Measurements from ENCODE around the gene HERPUD1.

Gene HERPUD1

GRCh38 chr16:56945847-56946527 is 14.0 kb downstream of the HERPUD1 start:
- no peak for DNase-seq (ENCODE audit: extremely low spot score)
- no peak for TF ChIP-seq SP1 (IDR thresholded peaks at IDR 0.05)
- no peak for TF ChIP-seq FOXK2 (IDR thresholded peaks at IDR 0.05)
- TF ChIP-seq CTBP1 (IDR thresholded peaks at IDR 0.05; ENCODE audit: borderline replicate concordance) = no peak
- TF ChIP-seq NFRKB (IDR thresholded peaks at IDR 0.05) = no peak
- no peak for TF ChIP-seq LEF1 (IDR thresholded peaks at IDR 0.05; ENCODE audit: borderline replicate concordance)
- no peak for TF ChIP-seq ELF4 (IDR thresholded peaks at IDR 0.05)
- TF ChIP-seq FOXM1 (IDR thresholded peaks at IDR 0.05; ENCODE audit: borderline replicate concordance) = no peak
- no peak for TF ChIP-seq L3MBTL2 (conservative IDR thresholded peaks at IDR 0.05)
- no peak for TF ChIP-seq TARDBP (IDR thresholded peaks at IDR 0.05)
- TF ChIP-seq, protein P1, sequence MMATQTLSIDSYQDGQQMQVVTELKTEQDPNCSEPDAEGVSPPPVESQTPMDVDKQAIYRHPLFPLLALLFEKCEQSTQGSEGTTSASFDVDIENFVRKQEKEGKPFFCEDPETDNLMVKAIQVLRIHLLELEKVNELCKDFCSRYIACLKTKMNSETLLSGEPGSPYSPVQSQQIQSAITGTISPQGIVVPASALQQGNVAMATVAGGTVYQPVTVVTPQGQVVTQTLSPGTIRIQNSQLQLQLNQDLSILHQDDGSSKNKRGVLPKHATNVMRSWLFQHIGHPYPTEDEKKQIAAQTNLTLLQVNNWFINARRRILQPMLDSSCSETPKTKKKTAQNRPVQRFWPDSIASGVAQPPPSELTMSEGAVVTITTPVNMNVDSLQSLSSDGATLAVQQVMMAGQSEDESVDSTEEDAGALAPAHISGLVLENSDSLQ (IDR thresholded peaks at IDR 0.05) = no peak
- TF ChIP-seq FOXA1 (IDR thresholded peaks at IDR 0.05) = no peak
- no peak for TF ChIP-seq ZNF384 (IDR thresholded peaks at IDR 0.05)
- TF ChIP-seq BHLHE40 (IDR thresholded peaks at IDR 0.05; ENCODE audit: borderline replicate concordance) = no peak
- no peak for TF ChIP-seq HDGF (IDR thresholded peaks at IDR 0.05; ENCODE audit: borderline replicate concordance)
- no peak for TF ChIP-seq SUZ12 (IDR thresholded peaks at IDR 0.05)
- no peak for TF ChIP-seq ARNT (IDR thresholded peaks at IDR 0.05)
- POLR2A ChIA-PET = interaction anchor here (1.1 kb wide), 1 partner anchor 15 kb away, joined by 5 read pairs; no protein-coding TSS in a partner anchor
- CTCF ChIA-PET = interaction anchor here (1.4 kb wide), 1 partner anchor 18 kb away, joined by 3 read pairs; no protein-coding TSS in a partner anchor

GRCh38 chr16:56946767-56947603 is 15.0 kb downstream of the HERPUD1 start:
- ChIA-PET CTCF (interaction anchor here (0.7 to 1.4 kb wide), 2 partner anchors 17 to 80 kb away, joined by 3 read pairs; no protein-coding TSS in a partner anchor), POLR2A (interaction anchor here (1.5 kb wide), 1 partner anchor 15 kb away, joined by 7 read pairs; the partner anchor contains the start of gene HERPUD1)
- TF ChIP-seq CTBP1 (IDR thresholded peaks at IDR 0.05; ENCODE audit: borderline replicate concordance) (no peak), ARNT (IDR thresholded peaks at IDR 0.05) (no peak), SP1 (IDR thresholded peaks at IDR 0.05) (no peak), FOXA1 (IDR thresholded peaks at IDR 0.05) (no peak), TARDBP (IDR thresholded peaks at IDR 0.05) (no peak), FOXM1 (IDR thresholded peaks at IDR 0.05; ENCODE audit: borderline replicate concordance) (no peak), LEF1 (IDR thresholded peaks at IDR 0.05; ENCODE audit: borderline replicate concordance) (no peak), ZNF384 (IDR thresholded peaks at IDR 0.05) (no peak), ELF4 (IDR thresholded peaks at IDR 0.05) (no peak), BHLHE40 (IDR thresholded peaks at IDR 0.05; ENCODE audit: borderline replicate concordance) (no peak), FOXK2 (IDR thresholded peaks at IDR 0.05) (no peak), HDGF (IDR thresholded peaks at IDR 0.05; ENCODE audit: borderline replicate concordance) (no peak), NFRKB (IDR thresholded peaks at IDR 0.05) (no peak)
- DNase-seq (ENCODE audit: extremely low spot score) = no peak

- POLR2A ChIA-PET = interaction anchor here (1.5 kb wide), 1 partner anchor 16 kb away, joined by 7 read pairs; the partner anchor contains the start of gene HERPUD1
- CTCF ChIA-PET = interaction anchor here (0.7 kb wide), 1 partner anchor 81 kb away, joined by 3 read pairs; no protein-coding TSS in a partner anchor
- TF ChIP-seq FOXA1 (IDR thresholded peaks at IDR 0.05) = no peak
- TF ChIP-seq ZNF384 (IDR thresholded peaks at IDR 0.05) = no peak
- no peak for TF ChIP-seq BHLHE40 (IDR thresholded peaks at IDR 0.05; ENCODE audit: borderline replicate concordance)
- no peak for TF ChIP-seq FOXM1 (IDR thresholded peaks at IDR 0.05; ENCODE audit: borderline replicate concordance)
- TF ChIP-seq, protein P1 (IDR thresholded peaks at IDR 0.05) = no peak
- no peak for TF ChIP-seq HDGF (IDR thresholded peaks at IDR 0.05; ENCODE audit: borderline replicate concordance)
- TF ChIP-seq FOXK2 (IDR thresholded peaks at IDR 0.05) = no peak
- no peak for DNase-seq (ENCODE audit: extremely low spot score)
Observed at GRCh38 chr16:56947604-56947995, 15.7 kb downstream of the HERPUD1 start.

- no peak for DNase-seq (ENCODE audit: extremely low spot score)
- CTCF ChIA-PET = no interaction called here
- POLR2A ChIA-PET = interaction anchor here (1.5 kb wide), 1 partner anchor 17 kb away, joined by 7 read pairs; the partner anchor contains the start of gene HERPUD1
- no peak for TF ChIP-seq CTBP1 (IDR thresholded peaks at IDR 0.05; ENCODE audit: borderline replicate concordance)
- no peak for TF ChIP-seq BHLHE40 (IDR thresholded peaks at IDR 0.05; ENCODE audit: borderline replicate concordance)
- no peak for TF ChIP-seq FOXM1 (IDR thresholded peaks at IDR 0.05; ENCODE audit: borderline replicate concordance)
- no peak for TF ChIP-seq SUZ12 (IDR thresholded peaks at IDR 0.05)
- TF ChIP-seq ARNT (IDR thresholded peaks at IDR 0.05) = no peak
- TF ChIP-seq L3MBTL2 (conservative IDR thresholded peaks at IDR 0.05) = no peak
- TF ChIP-seq NFRKB (IDR thresholded peaks at IDR 0.05) = no peak
- no peak for TF ChIP-seq SP1 (IDR thresholded peaks at IDR 0.05)
Observed at GRCh38 chr16:56948234-56948633, 16.3 kb downstream of the HERPUD1 start.

GRCh38 chr16:56950051-56950450 is 18.1 kb downstream of the HERPUD1 start:
- no peak for DNase-seq (ENCODE audit: extremely low spot score)
- ChIA-PET POLR2A (no interaction called here), CTCF (no interaction called here)
- TF ChIP-seq FOXM1 (IDR thresholded peaks at IDR 0.05; ENCODE audit: borderline replicate concordance) = no peak
- no peak for TF ChIP-seq ELF4 (IDR thresholded peaks at IDR 0.05)
- TF ChIP-seq SUZ12 (IDR thresholded peaks at IDR 0.05) = no peak
- TF ChIP-seq HDGF (IDR thresholded peaks at IDR 0.05; ENCODE audit: borderline replicate concordance) = no peak
- TF ChIP-seq LEF1 (IDR thresholded peaks at IDR 0.05; ENCODE audit: borderline replicate concordance) = no peak
- no peak for TF ChIP-seq BHLHE40 (IDR thresholded peaks at IDR 0.05; ENCODE audit: borderline replicate concordance)
- TF ChIP-seq ARNT (IDR thresholded peaks at IDR 0.05) = no peak
- TF ChIP-seq, protein P1 (IDR thresholded peaks at IDR 0.05) = no peak
- no peak for TF ChIP-seq SP1 (IDR thresholded peaks at IDR 0.05)
- no peak for TF ChIP-seq NFRKB (IDR thresholded peaks at IDR 0.05)
- TF ChIP-seq FOXA1 (IDR thresholded peaks at IDR 0.05) = no peak
- TF ChIP-seq TARDBP (IDR thresholded peaks at IDR 0.05) = no peak
- no peak for TF ChIP-seq FOXK2 (IDR thresholded peaks at IDR 0.05)
